H1 (cell line): Measurements from ENCODE around the gene CLMP. TPM values are rescaled to one million over a fixed set of nuclear protein-coding genes. Genes with fewer than 3 reads are reported as not detected.

ENCODE experiments used
- CTCF ChIA-PET: fragments of 300-600 bp; sonication (Branson Sonifier 250); formaldehyde crosslinking; loops from one replicate; lab custom pipeline; 2021; ENCODE audit not compliant: partially characterized antibody; lab: Charles Lee
- POLR2A ChIA-PET: fragments of 300-600 bp; sonication (Branson Sonifier 250); formaldehyde crosslinking; loops from one replicate; lab custom pipeline; 2021; ENCODE audit warnings: inconsistent platforms; ENCODE audit not compliant: partially characterized antibody; lab: Charles Lee
- DNase-seq, 2 experiments: peaks; one replicate each; pipeline versions ENCODE4 v3.0.0 to v3.0.0-alpha.2; 2010 to 2022; ENCODE audit warnings: low spot score in 2 of 2, low read depth in 1 of 2, mixed read lengths in 1 of 2
- FAIRE-seq: peaks from 2 replicates; lab custom pipeline; 2011; peaks lifted over from hg19 to GRCh38; lab: Jason Lieb, UNC
- H2AFZ ChIP-seq: 2 replicates; pipeline ENCODE4 v1.8.1; 2012; ENCODE audit warnings: low read length, inconsistent platforms
- H2AK5ac ChIP-seq: 2 replicates; pipeline ENCODE4 v1.6.1; 2013; ENCODE audit warnings: low read depth, low read length
- H2BK120ac ChIP-seq: replicated peaks from 2 replicates; pipeline ENCODE3; 2013; ENCODE audit warnings: low read depth, low read length, inconsistent platforms
- H2BK12ac ChIP-seq: 2 replicates; pipeline ENCODE4 v1.6.1; 2013; ENCODE audit warnings: low read depth, low read length
- H2BK15ac ChIP-seq: 2 replicates; pipeline ENCODE4 v1.6.1; 2013; ENCODE audit warnings: low read length
- H2BK20ac ChIP-seq: 2 replicates; pipeline ENCODE4 v1.6.1; 2013; ENCODE audit warnings: low read length
- H2BK5ac ChIP-seq: 2 replicates; pipeline ENCODE4 v1.6.1; 2013; ENCODE audit warnings: low read depth, low read length
- H3K14ac ChIP-seq: 2 replicates; pipeline ENCODE4 v1.6.1; 2013; ENCODE audit warnings: inconsistent platforms; ENCODE audit not compliant: insufficient read length
- H3K18ac ChIP-seq: 2 replicates; pipeline ENCODE4 v1.6.1; 2013; ENCODE audit warnings: low read length; ENCODE audit errors: extremely low read depth
- H3K23ac ChIP-seq: 2 replicates; pipeline ENCODE4 v1.6.1; 2013; ENCODE audit warnings: inconsistent platforms; ENCODE audit not compliant: insufficient read length
- H3K23me2 ChIP-seq: 2 replicates; pipeline ENCODE4 v1.6.1; 2013; ENCODE audit warnings: low read depth, low read length
- H3K27ac ChIP-seq: 2 replicates; pipeline ENCODE4 v1.6.1; 2011; ENCODE audit warnings: low read depth, low read length, inconsistent platforms
- H3K27me3 ChIP-seq, 4 experiments: replicated peaks in 1 of 4; 1 replicate in 1 of 4; 2 replicates in 3 of 4; pipeline versions ENCODE4 v1.6.1 to v1.8.1; 2011 to 2013; ENCODE audit warnings: low read length in 3 of 4, mild to moderate bottlenecking in 3 of 4, inconsistent platforms in 2 of 4, mixed read lengths in 2 of 4, moderate library complexity in 1 of 4; ENCODE audit not compliant: control insufficient read depth in 3 of 4, insufficient read depth in 3 of 4; ENCODE audit errors: extremely low read depth in 1 of 4
- H3K36me3 ChIP-seq, 4 experiments: 2 replicates each; pipeline versions ENCODE4 v1.6.1 to v1.8.1; 2011 to 2013; ENCODE audit warnings: mild to moderate bottlenecking in 4 of 4, low read length in 3 of 4, moderate library complexity in 2 of 4, control low read depth in 1 of 4, inconsistent platforms in 1 of 4; ENCODE audit not compliant: insufficient read depth in 4 of 4, control insufficient read depth in 2 of 4
- H3K4ac ChIP-seq: replicated peaks from 2 replicates; pipeline ENCODE3; 2013; ENCODE audit warnings: low read length, low read depth, mixed read lengths, inconsistent platforms; ENCODE audit not compliant: insufficient read length
- H3K4me1 ChIP-seq, 4 experiments: replicated peaks in 1 of 4; 1 replicate in 1 of 4; 2 replicates in 3 of 4; pipeline versions ENCODE4 v1.6.1 to v1.8.1; 2011 to 2013; ENCODE audit warnings: low read length in 3 of 4, inconsistent platforms in 2 of 4, mixed read lengths in 1 of 4; ENCODE audit not compliant: insufficient read depth in 4 of 4, control insufficient read depth in 3 of 4
- H3K4me2 ChIP-seq, 2 experiments: 2 replicates each; pipeline versions ENCODE4 v1.6.1 to v1.8.1; 2011 to 2013; ENCODE audit warnings: low read depth in 2 of 2, low read length in 2 of 2, control low read depth in 1 of 2, inconsistent platforms in 1 of 2, mild to moderate bottlenecking in 1 of 2; ENCODE audit not compliant: insufficient read depth in 1 of 2
- H3K4me3 ChIP-seq, 4 experiments: fragments of 200-600, 300-600 bp in 1 of 4; sonication (generic), shearing (Covaris generic), sonication (Bioruptor Twin) in 1 of 4; 2 replicates each; pipeline versions ENCODE4 v1.5.1 to v1.8.1; 2011 to 2016; ENCODE audit warnings: low read length in 4 of 4, low read depth in 3 of 4, control low read depth in 2 of 4, inconsistent platforms in 2 of 4, mild to moderate bottlenecking in 2 of 4, mixed read lengths in 1 of 4, moderate library complexity in 1 of 4; ENCODE audit not compliant: insufficient read depth in 2 of 4; ENCODE audit errors: extremely low read depth in 1 of 4
- H3K56ac ChIP-seq: replicated peaks from 2 replicates; pipeline ENCODE3; 2013; ENCODE audit warnings: low read depth, mild to moderate bottlenecking, mixed read lengths, low read length, inconsistent platforms; ENCODE audit not compliant: insufficient read length
- H3K79me1 ChIP-seq: 2 replicates; pipeline ENCODE4 v1.6.1; 2013; ENCODE audit warnings: low read depth, low read length, control low read depth
- H3K79me2 ChIP-seq, 2 experiments: 2 replicates each; pipeline versions ENCODE4 v1.6.1 to v1.8.1; 2012 to 2013; ENCODE audit warnings: low read length in 2 of 2, mild to moderate bottlenecking in 2 of 2, inconsistent platforms in 1 of 2; ENCODE audit not compliant: insufficient read depth in 2 of 2, control insufficient read depth in 1 of 2
- H3K9ac ChIP-seq, 4 experiments: replicated peaks in 1 of 4; 1 replicate in 1 of 4; 2 replicates in 3 of 4; pipeline versions ENCODE4 v1.6.1 to v1.8.1; 2011 to 2013; ENCODE audit warnings: low read depth in 3 of 4, low read length in 3 of 4, control low read depth in 2 of 4, mild to moderate bottlenecking in 2 of 4, moderate library complexity in 2 of 4, inconsistent platforms in 1 of 4; ENCODE audit errors: extremely low read depth in 1 of 4
- H3K9me3 ChIP-seq, 2 experiments: 2 replicates each; pipeline versions ENCODE4 v1.6.1 to v1.8.1; 2012 to 2013; ENCODE audit warnings: mild to moderate bottlenecking in 2 of 2, moderate library complexity in 2 of 2, control low read depth in 1 of 2, inconsistent platforms in 1 of 2, low read depth in 1 of 2, low read length in 1 of 2, mixed read lengths in 1 of 2; ENCODE audit not compliant: insufficient read depth in 2 of 2
- H4K20me1 ChIP-seq, 2 experiments: replicated peaks in 1 of 2; 2 replicates each; pipeline versions ENCODE3 to v1.8.1; 2011 to 2013; ENCODE audit warnings: inconsistent platforms in 2 of 2, low read length in 2 of 2, mild to moderate bottlenecking in 1 of 2; ENCODE audit not compliant: insufficient read depth in 2 of 2, control insufficient read depth in 1 of 2
- H4K5ac ChIP-seq: 2 replicates; pipeline ENCODE4 v1.6.1; 2013; ENCODE audit warnings: low read length, low read depth, mixed read lengths, inconsistent platforms; ENCODE audit not compliant: insufficient read length
- H4K8ac ChIP-seq: 2 replicates; pipeline ENCODE4 v1.8.0; 2013; ENCODE audit warnings: mild to moderate bottlenecking, moderate library complexity, low read length, inconsistent platforms; ENCODE audit not compliant: insufficient read depth; ENCODE audit errors: extremely low read depth
- H4K91ac ChIP-seq: replicated peaks from 2 replicates; pipeline ENCODE3; 2013; ENCODE audit warnings: low read length, mixed read lengths, inconsistent platforms; ENCODE audit not compliant: insufficient read length
- BCL11A ChIP-seq, 2 experiments: IDR thresholded peaks; one replicate each; pipeline ENCODE4 v1.6.1; 2011; ENCODE audit warnings: low read depth in 2 of 2, low read length in 2 of 2, mild to moderate bottlenecking in 2 of 2
- CBX8 ChIP-seq: fragments of 300-800, 300-1000 bp; sonication (generic); IDR thresholded peaks from 2 replicates; pipeline ENCODE4 v1.7.1; 2016; ENCODE audit warnings: low read depth, low read length, borderline replicate concordance
- PHF8 ChIP-seq: fragments of 200-600 bp; sonication (generic); conservative IDR thresholded peaks from 2 replicates; pipeline ENCODE4 v1.7.1; 2012; ENCODE audit warnings: low read depth, mild to moderate bottlenecking, inconsistent platforms, low read length, moderate library complexity
- SP2 ChIP-seq: IDR thresholded peaks from 2 replicates; pipeline ENCODE4 v1.6.1; 2012; ENCODE audit warnings: mild to moderate bottlenecking, low read length, inconsistent platforms
- TAF7 ChIP-seq: optimal IDR thresholded peaks from 2 replicates; pipeline ENCODE3; 2011; ENCODE audit warnings: low read depth, mild to moderate bottlenecking, inconsistent platforms, low read length, moderate library complexity, borderline replicate concordance
- WGBS, 2 experiments: shearing (Covaris generic) in 1 of 2; methylation state at CpG; one replicate each; pipeline versions ENCODE4 v1.1.6 to v1.1.7; 2013 to 2015; ENCODE audit warnings: low lambda C conversion rate in 2 of 2, mixed read lengths in 2 of 2, inconsistent platforms in 1 of 2, low coverage in 1 of 2, missing lambda C conversion rate in 1 of 2; ENCODE audit not compliant: insufficient replicate concordance in 2 of 2, insufficient coverage in 1 of 2, insufficient read length in 1 of 2; ENCODE audit errors: extremely low coverage in 1 of 2, missing lambda C conversion rate in 1 of 2; 5-methylcytosine and 5-hydroxymethylcytosine counted together
- polyA plus RNA-seq, 7 experiments: library from polyadenylated mRNA; depleted of rRNA in 3 of 7; stranded (reverse) in 5 of 7; unstranded in 2 of 7; fragments of >200 nt in 5 of 7; fragments of 200-250 nt in 2 of 7; gene quantifications; 1 replicate in 5 of 7; 2 replicates in 1 of 7; 4 replicates in 1 of 7; pipeline versions ENCODE4 v1.2.1 to v1.2.3, GENCODE V29; 2011 to 2013; ENCODE audit warnings: missing spikeins in 2 of 7, mixed read lengths in 2 of 7
- total RNA-seq: library from RNA; stranded (reverse); fragmentation: NEBNext Ultra II Directional; extraction: Animal tissue kit (Norgen Biotek cat#: 25700); gene quantifications from 2 replicates; pipeline ENCODE4 v1.2.1, GENCODE V29; 2021

The CLMP gene
- total and polyA plus RNA-seq, 2 of the 8 experiments (the other 6 are each of a cell fraction or from before 2014, with no cell fraction given): 9.9 to 24.1 TPM

GRCh38 chr11:123151796-123152195, 43.3 kb downstream of the CLMP start:
- ChIA-PET CTCF (interaction anchor here (1.1 to 5.4 kb wide), 6 partner anchors 9 to 95 kb away, joined by 3 to 48 read pairs (median 7); no protein-coding TSS in a partner anchor), POLR2A (interaction anchor here (1.1 to 2.9 kb wide), 2 partner anchors 9 to 14 kb away, joined by 3 to 8 read pairs; no protein-coding TSS in a partner anchor)
- Histone ChIP-seq H3K79me1 (no peaks in the 10 kb centered on the region), H2BK120ac (no peak overlapping the region), H3K36me3 (no peaks in the 10 kb centered on the region), H3K23ac (no peak overlapping the region), H4K5ac (no peak overlapping the region), H3K4me2 (no peak overlapping the region), H3K27ac (no peak overlapping the region), H3K9ac (no peak overlapping the region), H2BK5ac (no peak overlapping the region), H4K20me1 (no peaks in the 10 kb centered on the region), H3K18ac (no peak overlapping the region), H3K14ac (no peak overlapping the region), H2BK12ac (no peak overlapping the region), H3K27me3 (no peaks in the 10 kb centered on the region), H4K8ac (no peak overlapping the region), H4K91ac (no peak overlapping the region), H3K4me3 (no peak overlapping the region), H2AK5ac (no peak overlapping the region), H3K79me2 (no peaks in the 10 kb centered on the region), H3K4me1 (0 out of 7 replicates have a peak, but pooled peaks cover 0 to 2% (median 0%) of the 10 kb centered on the region in 4 experiments), H3K56ac (no peak overlapping the region), H2BK20ac (no peak overlapping the region), H3K4ac (no peak overlapping the region), H2AFZ (no peak overlapping the region), H3K9me3 (no peaks in the 10 kb centered on the region), H3K23me2 (no peaks in the 10 kb centered on the region), H2BK15ac (no peak overlapping the region)
- TF ChIP-seq BCL11A (IDR thresholded peaks at IDR 0.05; ENCODE audit: low read depth in 2 of 2, low read length in 2 of 2) (no peak), PHF8 (no peak), SP2 (no peak), CBX8 (no peak), TAF7 (no peak)
- 76% methylated on average over 2 of the region's 2 CpGs; no CpG with 5 or more reads in 1 of the 2 experiments for WGBS, 2 experiments
- FAIRE-seq (no peak), DNase-seq (no peak)
